Transverse colon (tissue), 4 donors: ENCODE results near the gene CFAP20DC. TPM values are rescaled to one million over a fixed set of nuclear protein-coding genes. Genes with fewer than 3 reads are reported as not detected.

ENCODE experiments used
- DNase-seq: peaks from one replicate; pipeline ENCODE4 v3.0.0-alpha.2; 2019
- H3K27ac ChIP-seq, 4 donors: fragments of 200-600 bp; sonication (generic); 2 replicates each; pipeline ENCODE4 v1.5.1; 2016 to 2018; ENCODE audit warnings: inconsistent platforms in 4 of 4
- H3K27me3 ChIP-seq: fragments of 200-600 bp; sonication (generic); 2 replicates; pipeline ENCODE4 v1.5.1; 2017; ENCODE audit warnings: inconsistent platforms
- H3K36me3 ChIP-seq, 4 donors: fragments of 200-600 bp; sonication (generic); 2 replicates each; pipeline ENCODE4 v1.5.1; 2017 to 2019; ENCODE audit warnings: inconsistent platforms in 4 of 4
- H3K4me1 ChIP-seq, 4 donors: fragments of 200-600 bp; sonication (generic); 2 replicates each; pipeline ENCODE4 v1.5.1; 2017 to 2020; ENCODE audit warnings: inconsistent platforms in 4 of 4
- H3K4me3 ChIP-seq, 4 donors: fragments of 200-600 bp; sonication (generic); 1 replicate in 1 of 4; 2 replicates in 3 of 4; pipeline versions ENCODE4 v1.5.1 to v1.6.1; 2017 to 2019; ENCODE audit warnings: inconsistent platforms in 4 of 4
- H3K9me3 ChIP-seq, 2 donors: fragments of 200-600 bp; sonication (generic); 2 replicates each; pipeline ENCODE4 v1.5.1; 2017 to 2019; ENCODE audit warnings: inconsistent platforms in 2 of 2
- EP300 ChIP-seq: sonication (generic); formaldehyde crosslinking; IDR thresholded peaks from one replicate; pipeline ENCODE4 v1.6.1; 2017; ENCODE audit warnings: antibody characterized with exemption, low read depth
- POLR2A ChIP-seq: fragments of 450-650 bp; IDR thresholded peaks from one replicate; pipeline ENCODE4 v1.6.1; 2016; ENCODE audit warnings: antibody characterized with exemption, mild to moderate bottlenecking, moderate library complexity
- POLR2AphosphoS5 ChIP-seq, 3 donors: sonication (generic); formaldehyde crosslinking; IDR thresholded peaks; one replicate each; pipeline ENCODE4 v1.6.1; 2016; ENCODE audit warnings: antibody characterized with exemption in 3 of 3
- whole genome bisulfite sequencing, 2 donors: methylation state at CpG; one replicate each; pipeline ENCODE4 v1.1.5; 2018; ENCODE audit warnings: low coverage in 1 of 2; 5-methylcytosine and 5-hydroxymethylcytosine counted together
- in situ Hi-C, 4 donors: fragments of 200-750 bp; cut with MboI; loops; one replicate each; pipeline versions ENCODE4 v1.15.0 to v1.15.1; 2017; ENCODE audit warnings: low sequenced_read_pairs in 3 of 4, low pct_ligation_motif_present in 1 of 4, low pct_unique_long_range_greater_than_20kb in 1 of 4
- intact Hi-C: fragments of 100-400 bp; cut with DNase I; formaldehyde crosslinking; loops from one replicate; pipeline ENCODE4 v1.15.1; 2023; ENCODE audit warnings: low total_unique reads
- total RNA-seq, 4 donors: library from RNA; depleted of rRNA; stranded (reverse); fragments of >200 nt; gene quantifications; one replicate each; pipeline ENCODE4 v1.1.0, GENCODE V29; 2016
- TF ChIP-seq, protein P1 (sequence below), 5 experiments: fragments of 200-600 bp in 3 of 5; fragments of 450-650 bp in 2 of 5; sonication (generic) in 3 of 5; IDR thresholded peaks; 1 replicate in 2 of 5; 2 replicates in 3 of 5; pipeline ENCODE4 v1.5.1; 2016 to 2017; ENCODE audit warnings: antibody characterized with exemption in 5 of 5, inconsistent platforms in 3 of 5, mild to moderate bottlenecking in 2 of 5, moderate library complexity in 1 of 5

CFAP20DC gene
- total RNA-seq, 4 donors from 2014 or later, result 0.20 to 0.82 TPM; not detected in 2

DNA sequence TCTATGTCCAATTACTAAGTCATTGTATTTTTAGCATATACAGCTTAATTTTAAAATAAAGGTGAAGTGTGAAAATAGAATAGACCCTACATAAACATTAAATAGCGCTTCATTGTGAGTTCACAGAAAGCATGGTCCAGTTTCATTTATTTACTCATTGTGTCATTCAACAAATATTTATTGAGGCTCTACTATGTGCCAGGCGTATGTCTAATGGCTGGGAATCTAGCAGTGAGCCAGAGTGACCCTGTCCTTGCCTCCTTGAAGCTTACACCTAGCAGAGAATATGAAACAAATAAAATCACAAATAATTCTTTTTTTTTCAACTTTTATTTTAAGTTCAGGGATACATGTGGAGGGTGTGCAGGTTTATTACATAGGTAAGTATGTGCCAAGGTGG, 161.7 kb downstream of the CFAP20DC start:
- in situ Hi-C loops, result no loop called here
- no peaks in the 10 kb centered on the region for H3K4me1 ChIP-seq
- no peaks in the 10 kb centered on the region for H3K9me3 ChIP-seq
- H3K4me3 ChIP-seq, result no peak overlapping the region
- no peak overlapping the region for H3K27ac ChIP-seq
- no peaks in the 10 kb centered on the region for H3K36me3 ChIP-seq
- no peak for DNase-seq
- WGBS, 2 donors, result 67 to 74% methylated on average over 2 of the region's 2 CpGs
- TF ChIP-seq POLR2A, result no peak
- no peak for TF ChIP-seq POLR2AphosphoS5 (IDR thresholded peaks at IDR 0.05)
- no peak for TF ChIP-seq EP300
- TF ChIP-seq, protein P1, sequence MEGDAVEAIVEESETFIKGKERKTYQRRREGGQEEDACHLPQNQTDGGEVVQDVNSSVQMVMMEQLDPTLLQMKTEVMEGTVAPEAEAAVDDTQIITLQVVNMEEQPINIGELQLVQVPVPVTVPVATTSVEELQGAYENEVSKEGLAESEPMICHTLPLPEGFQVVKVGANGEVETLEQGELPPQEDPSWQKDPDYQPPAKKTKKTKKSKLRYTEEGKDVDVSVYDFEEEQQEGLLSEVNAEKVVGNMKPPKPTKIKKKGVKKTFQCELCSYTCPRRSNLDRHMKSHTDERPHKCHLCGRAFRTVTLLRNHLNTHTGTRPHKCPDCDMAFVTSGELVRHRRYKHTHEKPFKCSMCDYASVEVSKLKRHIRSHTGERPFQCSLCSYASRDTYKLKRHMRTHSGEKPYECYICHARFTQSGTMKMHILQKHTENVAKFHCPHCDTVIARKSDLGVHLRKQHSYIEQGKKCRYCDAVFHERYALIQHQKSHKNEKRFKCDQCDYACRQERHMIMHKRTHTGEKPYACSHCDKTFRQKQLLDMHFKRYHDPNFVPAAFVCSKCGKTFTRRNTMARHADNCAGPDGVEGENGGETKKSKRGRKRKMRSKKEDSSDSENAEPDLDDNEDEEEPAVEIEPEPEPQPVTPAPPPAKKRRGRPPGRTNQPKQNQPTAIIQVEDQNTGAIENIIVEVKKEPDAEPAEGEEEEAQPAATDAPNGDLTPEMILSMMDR (IDR thresholded peaks at IDR 0.05), result no peak
- intact Hi-C loops, result no loop called here
- H3K27me3 ChIP-seq, result no peaks in the 10 kb centered on the region

DNA sequence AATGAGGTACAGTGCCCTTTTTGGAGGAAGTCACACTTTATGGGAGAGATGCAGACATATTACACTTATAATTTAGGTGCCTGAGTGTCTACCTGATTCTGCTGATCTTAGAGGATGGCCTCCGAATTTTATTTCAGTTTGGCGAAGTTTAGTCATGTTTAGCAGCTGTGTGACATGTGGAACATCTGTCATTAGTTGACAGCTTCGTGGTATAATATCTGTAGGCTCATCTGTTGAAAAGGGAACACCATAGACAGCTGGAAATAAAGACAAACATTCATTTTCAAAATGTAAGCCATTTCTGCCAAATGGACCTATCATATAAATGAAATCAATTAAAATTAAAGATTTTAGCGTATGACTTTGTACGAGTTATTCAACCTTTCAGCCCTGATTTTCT, 165.4 kb downstream of the CFAP20DC start:
- H3K27me3 ChIP-seq, result no peaks in the 10 kb centered on the region
- no peak overlapping the region for H3K4me3 ChIP-seq
- TF ChIP-seq POLR2A, result no peak
- TF ChIP-seq POLR2AphosphoS5 (IDR thresholded peaks at IDR 0.05), result no peak
- TF ChIP-seq, protein P1 (IDR thresholded peaks at IDR 0.05), result no peak
- no peak for TF ChIP-seq EP300
- WGBS, 2 donors, result 77 to 87% methylated on average over 5 of the region's 5 CpGs
- in situ Hi-C loops, result no loop called here
- H3K9me3 ChIP-seq, result no peaks in the 10 kb centered on the region
- no peak for DNase-seq
- H3K27ac ChIP-seq, result no peak overlapping the region
- intact Hi-C loops, result no loop called here
- H3K36me3 ChIP-seq, result no peaks in the 10 kb centered on the region
- H3K4me1 ChIP-seq, result no peaks in the 10 kb centered on the region

DNA sequence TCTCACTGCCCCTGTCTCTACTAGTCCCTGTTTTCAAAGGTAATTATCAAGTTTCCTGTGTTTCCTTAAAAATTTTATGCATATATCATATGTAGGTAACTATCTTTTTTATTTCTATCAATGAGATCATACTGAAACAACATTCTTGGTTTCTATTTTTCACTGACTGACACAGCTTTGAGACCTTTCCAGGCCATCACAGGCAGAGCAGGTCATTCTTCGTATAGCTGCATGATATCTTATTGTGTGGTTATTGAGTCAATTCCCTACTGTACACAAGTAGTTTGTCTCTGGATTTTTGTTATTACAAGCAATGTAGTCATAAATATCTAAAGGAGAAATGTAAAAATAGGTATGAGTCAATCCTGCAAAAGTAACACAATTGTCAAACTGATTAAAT, 169.6 kb downstream of the CFAP20DC start:
- Histone ChIP-seq H3K4me1 (no peaks in the 10 kb centered on the region), H3K27ac (no peak overlapping the region), H3K9me3 (no peaks in the 10 kb centered on the region), H3K27me3 (no peaks in the 10 kb centered on the region), H3K4me3 (no peak overlapping the region), H3K36me3 (no peaks in the 10 kb centered on the region)
- no peak for DNase-seq
- intact Hi-C loops, result no loop called here
- TF ChIP-seq POLR2A (no peak), EP300 (no peak), POLR2AphosphoS5 (IDR thresholded peaks at IDR 0.05) (no peak)
- TF ChIP-seq, protein P1 (IDR thresholded peaks at IDR 0.05), result no peak
- 57 to 65% methylated on average over 1 of the region's 1 CpG for WGBS, 2 donors
- in situ Hi-C loops, result no loop called here

DNA sequence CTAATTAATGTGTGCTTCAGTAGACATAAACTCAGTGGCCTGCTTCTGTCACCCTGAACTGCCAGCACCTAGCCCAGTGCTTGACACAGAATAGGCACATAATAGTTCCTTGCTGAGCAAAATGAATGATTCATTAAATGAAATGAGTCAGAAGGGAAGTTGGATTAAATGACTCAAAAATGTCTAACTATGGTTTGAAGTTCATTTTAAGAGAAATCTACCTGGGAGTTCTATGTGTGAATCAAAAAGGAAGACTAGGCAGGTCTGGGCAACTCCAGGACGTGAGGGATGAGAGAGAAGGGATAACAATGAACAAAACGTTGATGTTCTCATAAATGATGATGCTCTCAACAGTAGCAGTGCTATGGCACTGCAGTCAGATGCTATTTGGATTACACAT, 175.0 kb downstream of the CFAP20DC start:
- Histone ChIP-seq H3K27me3 (no peaks in the 10 kb centered on the region), H3K36me3 (no peaks in the 10 kb centered on the region), H3K4me3 (no peak overlapping the region), H3K4me1 (no peaks in the 10 kb centered on the region), H3K9me3 (no peaks in the 10 kb centered on the region), H3K27ac (no peak overlapping the region)
- TF ChIP-seq, protein P1 (IDR thresholded peaks at IDR 0.05), result no peak
- TF ChIP-seq POLR2A, result no peak
- TF ChIP-seq POLR2AphosphoS5 (IDR thresholded peaks at IDR 0.05), result no peak
- TF ChIP-seq EP300, result no peak
- in situ Hi-C loops (no loop called here), intact Hi-C loops (no loop called here)
- 72 to 74% methylated on average over 2 of the region's 2 CpGs for WGBS, 2 donors
- no peak for DNase-seq
